Measurements from ENCODE around the gene LDHB.

GRCh38 chr12:21677204-21677603 lies 19.6 kb upstream of the LDHB start:
- TF ChIP-seq EZH2 (IDR thresholded peaks at IDR 0.05; ENCODE audit: borderline replicate concordance, low read length), result no peak
- TF ChIP-seq CTCF (IDR thresholded peaks at IDR 0.05; ENCODE audit: low read length), result no peak
